Endothelial cell of umbilical vein (primary cell): ENCODE results near the gene FARP1. TPM values are rescaled to one million over a fixed set of nuclear protein-coding genes. Genes with fewer than 3 reads are reported as not detected.
A peak's percentile ranks its signal among the peaks of the same experiment; 100 is the strongest.

Experiments used
- BruUV-seq: library from RNA; stranded (reverse); fragments of 400-500 nt; replicated peaks from 2 replicates; lab custom pipeline; 2021; lab: Mats Ljungman, UMichigan
- CTCF ChIA-PET: fragments of 300-600, 350-600 bp; sonication (Branson Sonifier 250); formaldehyde crosslinking; loops from one replicate; lab custom pipeline; 2021; ENCODE audit warnings: antibody characterized with exemption, inconsistent platforms; lab: Charles Lee
- POLR2A ChIA-PET: fragments of 300-600, 350-600 bp; sonication (Branson Sonifier 250); formaldehyde crosslinking; loops from one replicate; lab custom pipeline; 2021; ENCODE audit warnings: antibody characterized with exemption, inconsistent platforms; lab: Charles Lee
- DNase-seq: peaks from one replicate; pipeline ENCODE4 v3.0.0-alpha.2; 2011; ENCODE audit warnings: low read depth, low spot score
- FAIRE-seq: peaks from 2 replicates; lab custom pipeline; 2011; peaks lifted over from hg19 to GRCh38; lab: Jason Lieb, UNC
- H2AFZ ChIP-seq: 2 replicates; pipeline ENCODE4 v1.6.0; 2012; ENCODE audit warnings: low read depth, low read length, control low read depth, inconsistent platforms
- H3K27ac ChIP-seq: 2 replicates; pipeline ENCODE4 v1.5.1; 2011; ENCODE audit warnings: low read depth, mild to moderate bottlenecking, control low read depth, low read length, moderate library complexity; ENCODE audit not compliant: insufficient read depth
- H3K27me3 ChIP-seq, 2 experiments: 2 replicates each; pipeline versions ENCODE4 v1.6.0 to v1.6.1; 2011; ENCODE audit warnings: low read length in 2 of 2, mixed read lengths in 1 of 2; ENCODE audit not compliant: control insufficient read depth in 2 of 2, insufficient read depth in 2 of 2
- H3K36me3 ChIP-seq, 2 experiments: 2 replicates in 1 of 2; 3 replicates in 1 of 2; pipeline ENCODE4 v1.5.1; 2011; ENCODE audit warnings: low read length in 2 of 2, mild to moderate bottlenecking in 1 of 2, moderate library complexity in 1 of 2; ENCODE audit not compliant: control insufficient read depth in 2 of 2, insufficient read depth in 2 of 2; ENCODE audit errors: extremely low read depth in 1 of 2
- H3K4me1 ChIP-seq: 3 replicates; pipeline ENCODE4 v1.5.1; 2011; ENCODE audit warnings: mild to moderate bottlenecking, low read length; ENCODE audit not compliant: control insufficient read depth, insufficient read depth; ENCODE audit errors: extremely low read depth
- H3K4me2 ChIP-seq: 2 replicates; pipeline ENCODE4 v1.6.1; 2011; ENCODE audit warnings: low read length, control low read depth, mixed read lengths; ENCODE audit not compliant: insufficient read depth
- H3K4me3 ChIP-seq, 3 experiments: fragments of 200-600 bp in 1 of 3; sonication (generic), shearing (Covaris generic) in 1 of 3; replicated peaks in 1 of 3; 2 replicates each; pipeline ENCODE4 v1.5.1; 2011 to 2016; ENCODE audit warnings: control low read depth in 3 of 3, low read length in 3 of 3, mild to moderate bottlenecking in 2 of 3, inconsistent platforms in 1 of 3, low read depth in 1 of 3, moderate library complexity in 1 of 3; ENCODE audit not compliant: insufficient read depth in 1 of 3
- H3K79me2 ChIP-seq: 2 replicates; pipeline ENCODE4 v1.6.0; 2012; ENCODE audit warnings: low read length, inconsistent platforms; ENCODE audit not compliant: control insufficient read depth, insufficient read depth
- H3K9ac ChIP-seq: replicated peaks from 2 replicates; pipeline ENCODE3; 2011; ENCODE audit warnings: low read length, control low read depth; ENCODE audit not compliant: insufficient read depth; ENCODE audit errors: extremely low read depth
- H3K9me1 ChIP-seq: replicated peaks from 3 replicates; pipeline ENCODE4 v1.6.0; 2011; ENCODE audit warnings: mild to moderate bottlenecking, low read length; ENCODE audit not compliant: control insufficient read depth, insufficient read depth; ENCODE audit errors: extremely low read depth
- H3K9me3 ChIP-seq: replicated peaks from 2 replicates; pipeline ENCODE4 v1.5.1; 2012; ENCODE audit warnings: low read length, inconsistent platforms; ENCODE audit not compliant: control insufficient read depth, insufficient read depth
- H4K20me1 ChIP-seq: replicated peaks from 2 replicates; pipeline ENCODE3; 2011; ENCODE audit warnings: mild to moderate bottlenecking, low read length; ENCODE audit not compliant: control insufficient read depth, insufficient read depth; ENCODE audit errors: extremely low read depth
- CTCF ChIP-seq, 2 donors: IDR thresholded peaks; 1 replicate in 1 of 2; 2 replicates in 1 of 2; pipeline ENCODE4 v1.5.1; 2011; ENCODE audit warnings: low read length in 2 of 2, mild to moderate bottlenecking in 2 of 2, moderate library complexity in 2 of 2, control low read depth in 1 of 2, inconsistent platforms in 1 of 2, low read depth in 1 of 2; ENCODE audit not compliant: insufficient read depth in 1 of 2; ENCODE audit errors: extremely low read depth in 1 of 2
- EZH2 ChIP-seq: IDR thresholded peaks from 2 replicates; pipeline ENCODE4 v1.6.1; 2012; ENCODE audit warnings: borderline replicate concordance, low read depth, mild to moderate bottlenecking, moderate library complexity, low read length, inconsistent platforms; ENCODE audit not compliant: severe bottlenecking
- GATA2 ChIP-seq: IDR thresholded peaks from 2 replicates; pipeline ENCODE4 v1.7.0; 2011; ENCODE audit warnings: low read depth, mild to moderate bottlenecking, moderate library complexity, mixed read lengths, low read length; ENCODE audit not compliant: insufficient read length, insufficient read depth
- MAX ChIP-seq: IDR thresholded peaks from 2 replicates; pipeline ENCODE4 v1.6.1; 2011; ENCODE audit not compliant: insufficient read depth, insufficient read length
- POLR2A ChIP-seq: IDR thresholded peaks from 2 replicates; pipeline ENCODE4 v1.6.1; 2012; ENCODE audit warnings: low read depth, mild to moderate bottlenecking, control low read depth, low read length
- POLR2AphosphoS5 ChIP-seq: IDR thresholded peaks from 2 replicates; pipeline ENCODE4 v1.6.1; 2012; ENCODE audit warnings: low read depth, mild to moderate bottlenecking, control low read depth, low read length, moderate library complexity; ENCODE audit not compliant: insufficient read depth
- dilution Hi-C: fragments of 300-500 bp; cut with MboI; formaldehyde crosslinking; loops from one replicate; pipeline ENCODE4 v1.15.0; 2019; ENCODE audit warnings: low sequenced_read_pairs; ENCODE audit not compliant: extremely low pct_ligation_motif_present
- intact Hi-C: fragments of 100-400 bp; cut with micrococcal nuclease; formaldehyde crosslinking; loops from one replicate; pipeline ENCODE4 v1.10.0; 2022
- polyA plus RNA-seq, 4 experiments: library from polyadenylated mRNA; depleted of rRNA in 3 of 4; stranded (reverse) in 3 of 4; unstranded in 1 of 4; fragments of >200 nt; gene quantifications; 2 replicates each; pipeline versions ENCODE4 v1.2.1 to v1.2.3, GENCODE V29; 2011 to 2012; ENCODE audit warnings: missing spikeins in 1 of 4
- total RNA-seq: library from RNA; stranded (reverse); gene quantifications from 2 replicates; pipeline ENCODE4 v1.2.3, GENCODE V29; 2021

Gene FARP1
- total and polyA plus RNA-seq, 2 donors (not counting 3 experiments of a cell fraction or from before 2014, with no cell fraction given): 19.0 to 77.7 TPM

GRCh38 chr13:98267080-98267912 lies 124.4 kb downstream of the FARP1 start:
- Histone ChIP-seq H3K36me3 (no peaks in the 10 kb centered on the region), H3K27me3 (no peaks in the 10 kb centered on the region), H3K4me2 (no peak overlapping the region), H3K27ac (no peak overlapping the region), H2AFZ (peak overlapping the region; percentile 1), H4K20me1 (no peaks in the 10 kb centered on the region), H3K79me2 (no peaks in the 10 kb centered on the region), H3K4me1 (peaks cover 6% of the 10 kb centered on the region), H3K9ac (no peak overlapping the region), H3K4me3 (no peak overlapping the region), H3K9me3 (no peaks in the 10 kb centered on the region), H3K9me1 (no peaks in the 10 kb centered on the region)
- BruUV-seq: no TSS peak
- peak; percentile 82 for FAIRE-seq
- CTCF ChIA-PET: interaction anchor here (1.1 kb wide), 1 partner anchor 32 kb away, joined by 3 read pairs; no protein-coding TSS in a partner anchor
- intact Hi-C loops (no loop called here), dilution Hi-C loops (no loop called here)
- TF ChIP-seq MAX: no peak
- no peak for TF ChIP-seq EZH2
- no peak for TF ChIP-seq CTCF (IDR thresholded peaks at IDR 0.05; ENCODE audit: extremely low read depth in 1 of 2, insufficient read depth in 1 of 2, low read depth in 1 of 2, low read length in 2 of 2)
- TF ChIP-seq GATA2: no peak
- no peak for TF ChIP-seq POLR2AphosphoS5
- no peak for TF ChIP-seq POLR2A
- POLR2A ChIA-PET: no interaction called here
- DNase-seq: peak; percentile 50
